Mucosa of descending colon (tissue), 3 donors: ENCODE measurements around the gene LIMCH1. TPM values are rescaled to one million over a fixed set of nuclear protein-coding genes. Genes with fewer than 3 reads are reported as not detected.

Experiments
- ATAC-seq: fragments of 200-7000 bp; cut with Tn5 transposase; one replicate; pipeline ENCODE4 v1.9.1; 2020; ENCODE audit warnings: mild to moderate bottlenecking, moderate library complexity
- DNase-seq, 3 donors: peaks; one replicate each; pipeline ENCODE4 v3.0.0-alpha.2; 2020
- H3K36me3 ChIP-seq: fragments of 200-600 bp; one replicate; pipeline ENCODE4 v1.8.0; 2021; ENCODE audit warnings: low read depth, mild to moderate bottlenecking
- H3K4me1 ChIP-seq: fragments of 200-600 bp; one replicate; pipeline ENCODE4 v1.8.0; 2021; ENCODE audit warnings: low read depth, mild to moderate bottlenecking
- H3K4me3 ChIP-seq: fragments of 200-600 bp; one replicate; pipeline ENCODE4 v1.8.0; 2021; ENCODE audit warnings: mild to moderate bottlenecking
- H3K9me3 ChIP-seq: fragments of 200-600 bp; one replicate; pipeline ENCODE4 v1.8.0; 2021; ENCODE audit warnings: mild to moderate bottlenecking
- CTCF ChIP-seq: fragments of 200-600 bp; IDR thresholded peaks from one replicate; pipeline ENCODE4 v1.8.0; 2022; ENCODE audit warnings: antibody characterized with exemption, mild to moderate bottlenecking
- intact Hi-C, 2 donors: fragments of 100-400 bp; cut with DNase I in 1 of 2; cut with micrococcal nuclease in 1 of 2; formaldehyde crosslinking; loops; one replicate each; pipeline versions ENCODE4 v1.11.0 to v1.11.1; 2022; cut with DNase I, micrococcal nuclease
- total RNA-seq, 3 donors: library from RNA; stranded (reverse); fragmentation: NEBNext Ultra II Directional in 2 of 3; extraction: Animal tissue kit (Norgen Biotek cat#: 25700) in 2 of 3; gene quantifications; one replicate each; pipeline versions ENCODE4 v1.2.1 to v1.2.4, GENCODE V29; 2021 to 2023
- donor health status: DM: no; HTN: no; CAD: no; lungs with moderate emphysema.
- donor health status: DM: no; HTN: no; CAD: no.
- donor health status: DM: no; HTN: yes; CAD: no.

LIMCH1 gene
- total RNA-seq, 3 donors from 2014 or later: 9.2 to 15.7 (median 9.6) TPM

DNA sequence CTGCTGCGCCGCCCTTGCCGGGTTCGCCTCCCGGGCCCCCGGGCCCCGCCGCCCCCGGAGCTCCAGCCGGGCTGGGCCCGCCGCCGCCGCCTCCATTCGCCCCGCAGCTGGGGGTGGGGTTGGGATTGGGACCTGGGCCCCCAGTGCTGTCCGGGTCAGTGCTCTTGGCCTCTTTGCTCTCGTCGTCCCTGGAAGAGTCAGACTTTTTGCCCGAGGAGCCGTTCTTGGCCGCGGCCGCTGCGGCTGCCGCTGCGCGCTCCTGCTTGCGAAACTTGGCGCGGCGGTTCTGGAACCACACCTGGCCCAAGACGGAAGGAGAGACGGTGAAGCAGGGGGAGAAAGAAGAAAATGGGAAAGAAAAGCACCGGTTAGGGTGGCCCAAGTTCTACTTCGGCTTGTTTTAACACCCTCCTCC lies 208.1 kb downstream of the LIMCH1 start:
- Histone ChIP-seq H3K9me3 (no peaks in the 10 kb centered on the region), H3K4me3 (no peak overlapping the region), H3K36me3 (no peaks in the 10 kb centered on the region), H3K4me1 (no peaks in the 10 kb centered on the region)
- intact Hi-C loops: no loop called here
- ATAC-seq (no peak), DNase-seq (no peak)
- TF ChIP-seq CTCF: no peak

- no peak overlapping the region for H3K4me3 ChIP-seq
- ATAC-seq (no peak), DNase-seq (no peak)
- intact Hi-C loops: no loop called here
- TF ChIP-seq CTCF: no peak
- no peaks in the 10 kb centered on the region for H3K9me3 ChIP-seq
- H3K36me3 ChIP-seq: no peaks in the 10 kb centered on the region
- H3K4me1 ChIP-seq: no peaks in the 10 kb centered on the region
Measured at GRCh38 chr4:41746440-41747229, 208.7 kb downstream of the LIMCH1 start.

DNA sequence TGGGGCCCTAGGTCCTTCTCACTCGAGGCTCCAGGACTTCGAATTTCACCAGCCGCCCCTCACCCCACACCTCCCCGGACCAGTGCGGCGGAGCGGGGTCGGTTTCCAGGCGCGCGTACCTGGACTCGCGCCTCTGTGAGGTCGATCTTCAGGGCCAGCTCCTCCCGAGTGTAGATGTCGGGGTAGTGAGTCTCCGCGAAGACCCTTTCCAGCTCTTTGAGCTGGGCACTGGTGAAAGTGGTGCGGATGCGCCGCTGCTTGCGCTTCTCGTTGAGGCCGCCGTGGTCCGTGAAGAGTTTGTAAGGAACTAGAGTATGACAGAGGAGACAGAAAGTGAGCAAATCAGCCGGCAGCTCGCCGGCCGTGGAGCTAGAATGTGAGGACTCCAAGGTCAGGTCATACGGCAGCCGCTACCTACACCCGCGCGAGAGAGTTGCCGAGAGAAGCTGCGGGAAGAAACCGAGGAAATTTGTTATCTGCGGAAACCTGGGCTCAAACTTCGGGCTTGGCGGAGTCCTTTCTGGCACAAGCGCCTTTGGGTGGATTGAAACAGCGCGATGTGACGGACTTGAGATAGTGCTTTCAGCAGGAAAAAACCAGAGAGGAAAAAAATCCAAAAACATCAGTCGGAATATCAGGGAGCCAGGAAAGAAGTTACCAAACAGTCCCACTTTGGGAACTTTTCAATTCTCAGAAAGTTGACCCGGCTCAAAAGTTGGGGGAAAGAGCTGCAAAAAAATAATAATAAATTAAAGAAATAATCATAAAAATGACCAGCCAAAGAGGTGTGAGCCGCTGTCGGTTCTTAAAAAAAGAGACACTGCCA lies 209.5 kb downstream of the LIMCH1 start:
- intact Hi-C loops: no loop called here
- H3K4me3 ChIP-seq: no peak overlapping the region
- DNase-seq: no peak
- H3K9me3 ChIP-seq: no peaks in the 10 kb centered on the region
- no peaks in the 10 kb centered on the region for H3K36me3 ChIP-seq
- TF ChIP-seq CTCF: no peak
- ATAC-seq: no peak
- H3K4me1 ChIP-seq: no peaks in the 10 kb centered on the region

GRCh38 chr4:41748074-41748570 lies 210.2 kb downstream of the LIMCH1 start:
- DNase-seq (no peak), ATAC-seq (no peak)
- Histone ChIP-seq H3K36me3 (no peaks in the 10 kb centered on the region), H3K4me3 (no peak overlapping the region), H3K9me3 (no peaks in the 10 kb centered on the region), H3K4me1 (no peaks in the 10 kb centered on the region)
- no peak for TF ChIP-seq CTCF
- intact Hi-C loops: no loop called here

DNA sequence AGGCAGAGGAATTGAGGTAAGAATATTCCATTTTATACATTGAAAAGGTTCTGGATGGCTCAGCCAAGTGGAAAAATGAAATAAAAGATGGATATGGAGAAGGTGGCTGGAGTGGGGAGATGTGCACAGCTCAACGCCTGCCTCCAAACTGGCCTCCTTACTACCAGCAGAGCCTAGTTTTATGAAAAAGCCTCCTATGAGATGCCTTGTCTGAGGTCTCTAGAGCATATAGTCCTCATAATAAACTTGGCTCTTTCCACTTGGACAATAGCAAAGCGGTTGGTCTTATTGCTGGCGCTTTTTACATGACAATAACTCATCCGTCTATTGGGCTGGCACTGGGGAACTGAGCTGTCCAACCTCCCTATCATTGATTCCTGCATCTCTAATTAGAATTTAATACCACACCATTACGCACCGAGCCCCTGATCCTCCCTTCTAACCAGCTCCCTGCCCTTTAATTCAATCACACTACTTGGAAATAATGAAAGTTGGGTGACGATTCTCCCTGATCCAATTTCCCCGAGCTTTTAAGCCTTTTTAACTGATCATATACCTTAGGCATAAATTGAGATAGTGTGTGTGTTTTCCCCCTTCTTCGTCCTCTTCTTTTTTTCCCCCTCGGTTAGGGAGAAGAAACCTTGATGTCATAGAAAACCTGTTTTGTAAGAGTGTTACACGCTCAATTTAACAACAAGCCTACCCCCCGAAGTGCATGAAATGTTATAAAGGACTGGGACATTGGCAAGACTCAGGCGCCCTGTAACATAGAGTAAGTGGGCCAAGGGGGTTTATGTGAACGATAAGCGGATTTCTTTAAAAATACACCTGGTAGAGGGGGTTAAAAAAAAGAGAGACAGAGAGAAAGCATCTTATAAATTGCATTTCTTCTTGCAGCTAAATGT lies 210.9 kb downstream of the LIMCH1 start, which contains the start of gene PHOX2B:
Gene PHOX2B (minus strand): TSS at position 155 of the 905 bp plus-strand sequence. CDS start 115 bp downstream, at position 40.
- no peaks in the 10 kb centered on the region for H3K9me3 ChIP-seq
- intact Hi-C loops: no loop called here
- H3K4me1 ChIP-seq: no peaks in the 10 kb centered on the region
- no peaks in the 10 kb centered on the region for H3K36me3 ChIP-seq
- ATAC-seq: no peak
- DNase-seq: no peak
- no peak within 1 kb of the TSS for H3K4me3 ChIP-seq
- TF ChIP-seq CTCF: no peak
